ENCODE results near the gene CELF2.

DNA sequence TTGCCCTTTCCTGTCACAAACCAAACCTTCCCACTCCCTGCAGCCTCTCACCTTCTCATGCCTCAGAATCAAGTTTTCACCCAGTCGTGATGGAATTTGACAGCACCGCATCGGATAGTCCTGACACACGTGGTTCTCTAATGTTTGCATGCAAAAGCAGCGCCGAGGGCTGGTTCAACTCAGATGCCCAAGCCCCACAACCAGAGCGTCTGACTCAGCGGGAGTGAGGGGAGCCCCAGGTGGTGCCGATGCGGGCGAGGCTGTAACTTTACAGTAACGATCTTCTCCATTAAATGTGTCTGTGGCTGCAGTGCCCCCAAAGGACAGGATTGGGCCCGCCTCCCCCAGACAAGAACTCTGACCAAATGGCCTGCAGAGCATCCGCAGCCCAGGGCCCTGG is 284.5 kb downstream of the CELF2 start:
- TF ChIP-seq, protein P1, sequence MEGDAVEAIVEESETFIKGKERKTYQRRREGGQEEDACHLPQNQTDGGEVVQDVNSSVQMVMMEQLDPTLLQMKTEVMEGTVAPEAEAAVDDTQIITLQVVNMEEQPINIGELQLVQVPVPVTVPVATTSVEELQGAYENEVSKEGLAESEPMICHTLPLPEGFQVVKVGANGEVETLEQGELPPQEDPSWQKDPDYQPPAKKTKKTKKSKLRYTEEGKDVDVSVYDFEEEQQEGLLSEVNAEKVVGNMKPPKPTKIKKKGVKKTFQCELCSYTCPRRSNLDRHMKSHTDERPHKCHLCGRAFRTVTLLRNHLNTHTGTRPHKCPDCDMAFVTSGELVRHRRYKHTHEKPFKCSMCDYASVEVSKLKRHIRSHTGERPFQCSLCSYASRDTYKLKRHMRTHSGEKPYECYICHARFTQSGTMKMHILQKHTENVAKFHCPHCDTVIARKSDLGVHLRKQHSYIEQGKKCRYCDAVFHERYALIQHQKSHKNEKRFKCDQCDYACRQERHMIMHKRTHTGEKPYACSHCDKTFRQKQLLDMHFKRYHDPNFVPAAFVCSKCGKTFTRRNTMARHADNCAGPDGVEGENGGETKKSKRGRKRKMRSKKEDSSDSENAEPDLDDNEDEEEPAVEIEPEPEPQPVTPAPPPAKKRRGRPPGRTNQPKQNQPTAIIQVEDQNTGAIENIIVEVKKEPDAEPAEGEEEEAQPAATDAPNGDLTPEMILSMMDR (IDR thresholded peaks at IDR 0.05), result no peak
- no peak for TF ChIP-seq POLR2A (IDR thresholded peaks at IDR 0.05)
- TF ChIP-seq EP300 (IDR thresholded peaks at IDR 0.05), result no peak
